Endodermal cell (in vitro differentiated cells): ENCODE data around the gene TSC2. TPM values are rescaled to one million over a fixed set of nuclear protein-coding genes. Genes with fewer than 3 reads are reported as not detected.

Experiments
- DNase-seq: peaks from one replicate; pipeline ENCODE4 v3.0.0-alpha.2; 2017
- H3K27ac ChIP-seq: 2 replicates; pipeline ENCODE4 v1.5.1; 2013; ENCODE audit warnings: mild to moderate bottlenecking, low read depth, low read length, moderate library complexity
- H3K27me3 ChIP-seq: 2 replicates; pipeline ENCODE4 v1.6.1; 2013; ENCODE audit warnings: mild to moderate bottlenecking, low read length, moderate library complexity; ENCODE audit not compliant: insufficient read depth, control insufficient read depth, poor library complexity, severe bottlenecking
- H3K36me3 ChIP-seq: 2 replicates; pipeline ENCODE4 v1.7.0; 2013; ENCODE audit warnings: mild to moderate bottlenecking, low read length, moderate library complexity; ENCODE audit not compliant: control insufficient read depth, insufficient read depth
- H3K4me1 ChIP-seq: one replicate; pipeline ENCODE4 v1.7.0; 2013; ENCODE audit warnings: low read length; ENCODE audit not compliant: control insufficient read depth, insufficient read depth
- H3K4me3 ChIP-seq: 2 replicates; pipeline ENCODE4 v1.5.1; 2013; ENCODE audit warnings: mild to moderate bottlenecking, low read length, moderate library complexity
- H3K9ac ChIP-seq: 2 replicates; pipeline ENCODE4 v1.6.1; 2013; ENCODE audit warnings: mild to moderate bottlenecking, low read length, moderate library complexity; ENCODE audit not compliant: poor library complexity, severe bottlenecking; ENCODE audit errors: extremely low read depth
- H3K9me3 ChIP-seq: 2 replicates; pipeline ENCODE4 v1.6.1; 2013; ENCODE audit warnings: mild to moderate bottlenecking, low read length, moderate library complexity; ENCODE audit not compliant: control insufficient read depth
- H3K27ac Mint-ChIP-seq: 2 replicates; pipeline ENCODE4 v1.8.0; 2020; ENCODE audit warnings: mixed read lengths
- H3K27me3 Mint-ChIP-seq: 2 replicates; pipeline ENCODE4 v1.8.0; 2021; ENCODE audit warnings: mild to moderate bottlenecking, mixed read lengths; ENCODE audit not compliant: insufficient read depth
- H3K36me3 Mint-ChIP-seq: 2 replicates; pipeline ENCODE4 v1.8.0; 2020; ENCODE audit warnings: low read depth, mixed read lengths
- H3K4me1 Mint-ChIP-seq: 2 replicates; pipeline ENCODE4 v1.8.0; 2020; ENCODE audit warnings: mixed read lengths
- H3K4me3 Mint-ChIP-seq: 2 replicates; pipeline ENCODE4 v1.8.0; 2020; ENCODE audit warnings: mild to moderate bottlenecking, moderate library complexity, mixed read lengths
- H3K9me3 Mint-ChIP-seq: 2 replicates; pipeline ENCODE4 v1.8.0; 2020; ENCODE audit warnings: mild to moderate bottlenecking, mixed read lengths
- CTCF ChIP-seq: fragments of 200-600 bp; sonication (generic); conservative IDR thresholded peaks from 2 replicates; pipeline ENCODE4 v1.5.0; 2021; ENCODE audit warnings: antibody characterized with exemption, mild to moderate bottlenecking
- WGBS, 2 experiments: methylation state at CpG; one replicate each; pipeline versions ENCODE4 v1.1.5 to v1.1.7; 2013; ENCODE audit warnings: missing lambda C conversion rate in 2 of 2, mixed read lengths in 1 of 2; ENCODE audit not compliant: insufficient coverage in 1 of 2, insufficient read length in 1 of 2; 5-methylcytosine and 5-hydroxymethylcytosine counted together
- total RNA-seq, 2 donors: library from RNA; stranded (reverse); fragmentation: NEBNext Ultra II Directional in 1 of 2; extraction: Animal tissue kit (Norgen Biotek cat#: 25700) in 1 of 2; gene quantifications; 2 replicates in 1 of 2; 3 replicates in 1 of 2; pipeline ENCODE4 v1.2.1, GENCODE V29; 2021

The TSC2 gene
- total RNA-seq, 2 donors from 2014 or later: 166 to 192 TPM

DNA sequence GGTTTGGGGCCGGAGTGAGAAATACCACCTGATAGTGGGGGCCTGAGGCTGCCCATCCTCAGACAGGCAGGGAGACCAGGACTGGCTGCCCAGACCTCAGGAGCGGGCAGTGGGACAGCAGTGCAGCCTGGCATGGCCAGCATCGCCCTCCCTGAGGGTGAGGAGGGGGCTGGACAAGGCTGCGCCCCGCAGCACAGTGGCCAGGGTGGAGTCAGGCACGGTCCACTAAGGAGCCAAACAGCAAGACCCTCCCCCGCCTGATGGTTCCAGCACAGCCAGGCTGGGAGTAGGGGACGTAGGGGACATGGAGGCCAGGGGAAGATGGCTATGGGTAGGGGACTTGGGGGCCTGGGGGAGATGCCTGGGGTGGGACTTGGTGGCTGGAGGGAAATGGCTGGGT is 41.5 kb upstream of the TSC2 start:
- WGBS, 2 experiments: 91 to 97% methylated on average over 5 to 8 of the region's 8 CpGs
- no peaks in the 10 kb centered on the region for H3K27me3 Mint-ChIP-seq
- Histone ChIP-seq H3K9ac (no peak overlapping the region), H3K9me3 (no peaks in the 10 kb centered on the region), H3K36me3 (peaks cover 33% of the 10 kb centered on the region), H3K27me3 (no peaks in the 10 kb centered on the region), H3K4me3 (no peak overlapping the region), H3K4me1 (peaks cover 27% of the 10 kb centered on the region), H3K27ac (no peak overlapping the region)
- TF ChIP-seq CTCF: no peak
- peaks cover 16% of the 10 kb centered on the region for H3K36me3 Mint-ChIP-seq
- no peak for DNase-seq
- H3K9me3 Mint-ChIP-seq: no peaks in the 10 kb centered on the region
- H3K4me1 Mint-ChIP-seq: peaks cover 23% of the 10 kb centered on the region
- no peak overlapping the region for H3K27ac Mint-ChIP-seq
- no peak overlapping the region for H3K4me3 Mint-ChIP-seq

GRCh38 chr16:2007081-2007836 is 40.5 kb upstream of the TSC2 start:
- DNase-seq: no peak
- H3K27ac ChIP-seq: no peak overlapping the region
- peaks cover 24% of the 10 kb centered on the region for H3K36me3 ChIP-seq
- WGBS, 2 experiments: 93 to 95% methylated on average over 12 to 16 of the region's 16 CpGs
- no peaks in the 10 kb centered on the region for H3K9me3 Mint-ChIP-seq
- no peaks in the 10 kb centered on the region for H3K9me3 ChIP-seq
- no peaks in the 10 kb centered on the region for H3K27me3 ChIP-seq
- H3K36me3 Mint-ChIP-seq: peaks cover 10% of the 10 kb centered on the region
- peak overlapping the region; percentile 96 for H3K4me3 ChIP-seq
- H3K27ac Mint-ChIP-seq: no peak overlapping the region
- peaks cover 23% of the 10 kb centered on the region for H3K4me1 Mint-ChIP-seq
- H3K4me3 Mint-ChIP-seq: peak overlapping the region; percentile 74
- TF ChIP-seq CTCF: no peak
- peaks cover 27% of the 10 kb centered on the region for H3K4me1 ChIP-seq
- H3K27me3 Mint-ChIP-seq: no peaks in the 10 kb centered on the region
- no peak overlapping the region for H3K9ac ChIP-seq

DNA sequence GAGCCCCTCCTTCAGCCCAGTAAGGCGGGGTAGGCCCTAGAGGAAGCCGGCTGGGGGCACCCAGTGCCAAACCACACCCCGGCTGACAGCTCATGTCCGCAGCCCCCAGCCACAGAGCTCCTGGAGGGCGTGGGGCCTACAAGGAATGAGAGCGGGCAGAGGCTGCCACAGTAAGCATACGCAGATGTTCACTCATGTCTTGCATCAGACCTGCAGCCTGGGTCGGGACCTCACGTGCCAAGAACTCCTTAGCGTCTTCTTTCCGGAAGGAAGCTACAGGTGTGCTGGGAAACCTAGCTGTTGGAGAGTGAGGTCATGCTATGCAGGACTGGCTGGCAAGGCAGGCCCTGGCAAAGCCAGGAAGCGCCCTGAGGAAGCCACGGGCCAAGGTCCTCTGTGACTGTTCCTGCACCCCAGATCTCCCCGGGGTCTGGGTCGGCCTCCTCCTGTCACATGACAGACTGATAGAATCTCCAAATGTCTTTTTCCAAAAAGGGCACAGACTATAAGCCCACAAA is 39.7 kb upstream of the TSC2 start:
- H3K27me3 Mint-ChIP-seq: no peaks in the 10 kb centered on the region
- no peak overlapping the region for H3K27ac ChIP-seq
- H3K9me3 Mint-ChIP-seq: no peaks in the 10 kb centered on the region
- TF ChIP-seq CTCF: no peak
- peaks cover 7% of the 10 kb centered on the region for H3K36me3 Mint-ChIP-seq
- DNase-seq: no peak
- peaks cover 27% of the 10 kb centered on the region for H3K4me1 ChIP-seq
- H3K9ac ChIP-seq: peak overlapping the region; percentile 84
- no peaks in the 10 kb centered on the region for H3K9me3 ChIP-seq
- H3K4me1 Mint-ChIP-seq: peaks cover 23% of the 10 kb centered on the region
- H3K36me3 ChIP-seq: peaks cover 16% of the 10 kb centered on the region
- H3K27me3 ChIP-seq: no peaks in the 10 kb centered on the region
- WGBS, 2 experiments: 93% methylated on average over 15 of the region's 15 CpGs
- peak overlapping the region; percentile 74 for H3K4me3 Mint-ChIP-seq
- peak overlapping the region; percentile 33 for H3K27ac Mint-ChIP-seq
- H3K4me3 ChIP-seq: peak overlapping the region; percentile 96
